Loucy (cell line): ENCODE results near the gene MYO10.

Experiments used
- CTCF ChIP-seq: fragments of 200-600 bp; sonication (generic); conservative IDR thresholded peaks from 2 replicates; pipeline ENCODE4 v1.5.1; 2014; ENCODE audit warnings: mild to moderate bottlenecking, antibody characterized with exemption, low read length
- EZH2phosphoT487 ChIP-seq: fragments of 200-600 bp; IDR thresholded peaks from 2 replicates; pipeline ENCODE4 v1.6.1; 2018; ENCODE audit warnings: antibody characterized with exemption, mild to moderate bottlenecking, moderate library complexity, borderline replicate concordance

GRCh38 chr5:16884595-16884994 lies 51.5 kb downstream of the MYO10 start:
- TF ChIP-seq CTCF (no peak), EZH2phosphoT487 (no peak)
